ENCODE results near the gene ACSF2. TPM values are rescaled to one million over a fixed set of nuclear protein-coding genes. Genes with fewer than 3 reads are reported as not detected.
"Not testable (repeated sequence)": the region's sequence is repeated elsewhere in the genome, so short reads cannot be mapped to it uniquely, and the experiment has no call there.

The ACSF2 gene
- total RNA-seq, 1 donor = 18.1 TPM

- peak; percentile 22 for DNase-seq (ENCODE audit: low read depth)
These were observed 46.7 kb downstream of the ACSF2 start for GRCh38 chr17:50472761-50473161.

GRCh38 chr17:50473901-50474300, 47.9 kb downstream of the ACSF2 start:
- DNase-seq (ENCODE audit: low read depth) = no peak
- TF ChIP-seq, protein P1, sequence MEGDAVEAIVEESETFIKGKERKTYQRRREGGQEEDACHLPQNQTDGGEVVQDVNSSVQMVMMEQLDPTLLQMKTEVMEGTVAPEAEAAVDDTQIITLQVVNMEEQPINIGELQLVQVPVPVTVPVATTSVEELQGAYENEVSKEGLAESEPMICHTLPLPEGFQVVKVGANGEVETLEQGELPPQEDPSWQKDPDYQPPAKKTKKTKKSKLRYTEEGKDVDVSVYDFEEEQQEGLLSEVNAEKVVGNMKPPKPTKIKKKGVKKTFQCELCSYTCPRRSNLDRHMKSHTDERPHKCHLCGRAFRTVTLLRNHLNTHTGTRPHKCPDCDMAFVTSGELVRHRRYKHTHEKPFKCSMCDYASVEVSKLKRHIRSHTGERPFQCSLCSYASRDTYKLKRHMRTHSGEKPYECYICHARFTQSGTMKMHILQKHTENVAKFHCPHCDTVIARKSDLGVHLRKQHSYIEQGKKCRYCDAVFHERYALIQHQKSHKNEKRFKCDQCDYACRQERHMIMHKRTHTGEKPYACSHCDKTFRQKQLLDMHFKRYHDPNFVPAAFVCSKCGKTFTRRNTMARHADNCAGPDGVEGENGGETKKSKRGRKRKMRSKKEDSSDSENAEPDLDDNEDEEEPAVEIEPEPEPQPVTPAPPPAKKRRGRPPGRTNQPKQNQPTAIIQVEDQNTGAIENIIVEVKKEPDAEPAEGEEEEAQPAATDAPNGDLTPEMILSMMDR (IDR thresholded peaks at IDR 0.05; ENCODE audit: insufficient read depth, low read depth, low read length) = no peak

More at GRCh38 chr17:50472761-50473161, 46.7 kb downstream of the ACSF2 start:
- H3K4me3 ChIP-seq (ENCODE audit: low read depth, low read length) = not testable (repeated sequence)
- TF ChIP-seq, protein P1 (IDR thresholded peaks at IDR 0.05; ENCODE audit: insufficient read depth, low read depth, low read length) = peak; percentile 47

GRCh38 chr17:50474523-50474922, 48.5 kb downstream of the ACSF2 start:
- H3K4me3 ChIP-seq (ENCODE audit: low read depth, low read length) = no peak overlapping the region
- TF ChIP-seq, protein P1 (IDR thresholded peaks at IDR 0.05; ENCODE audit: insufficient read depth, low read depth, low read length) = no peak
- no peak for DNase-seq (ENCODE audit: low read depth)

More at GRCh38 chr17:50473901-50474300, 47.9 kb downstream of the ACSF2 start:
- H3K4me3 ChIP-seq (ENCODE audit: low read depth, low read length) = no peak overlapping the region

DNA sequence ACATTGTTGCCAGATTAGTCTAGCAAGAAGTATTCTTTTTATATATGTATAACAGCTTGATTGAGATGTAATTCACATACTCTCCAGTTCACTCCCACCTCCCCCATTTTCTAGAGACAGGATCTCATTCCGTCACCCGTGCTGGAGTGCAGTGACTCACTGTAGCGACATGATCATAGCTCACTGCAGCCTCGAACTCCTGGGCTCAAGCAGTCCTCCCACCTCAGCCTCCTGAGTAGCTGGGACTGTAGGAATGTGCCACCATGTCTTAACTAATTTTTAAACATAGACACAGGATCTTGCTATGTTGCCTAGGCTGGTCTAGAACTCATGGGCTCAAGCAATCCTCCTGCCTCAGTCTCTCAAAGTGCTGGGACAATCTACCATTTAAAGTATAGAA, 49.3 kb downstream of the ACSF2 start:
- TF ChIP-seq, protein P1 (IDR thresholded peaks at IDR 0.05; ENCODE audit: insufficient read depth, low read depth, low read length) = no peak
- DNase-seq (ENCODE audit: low read depth) = no peak
- H3K4me3 ChIP-seq (ENCODE audit: low read depth, low read length) = no peak overlapping the region

DNA sequence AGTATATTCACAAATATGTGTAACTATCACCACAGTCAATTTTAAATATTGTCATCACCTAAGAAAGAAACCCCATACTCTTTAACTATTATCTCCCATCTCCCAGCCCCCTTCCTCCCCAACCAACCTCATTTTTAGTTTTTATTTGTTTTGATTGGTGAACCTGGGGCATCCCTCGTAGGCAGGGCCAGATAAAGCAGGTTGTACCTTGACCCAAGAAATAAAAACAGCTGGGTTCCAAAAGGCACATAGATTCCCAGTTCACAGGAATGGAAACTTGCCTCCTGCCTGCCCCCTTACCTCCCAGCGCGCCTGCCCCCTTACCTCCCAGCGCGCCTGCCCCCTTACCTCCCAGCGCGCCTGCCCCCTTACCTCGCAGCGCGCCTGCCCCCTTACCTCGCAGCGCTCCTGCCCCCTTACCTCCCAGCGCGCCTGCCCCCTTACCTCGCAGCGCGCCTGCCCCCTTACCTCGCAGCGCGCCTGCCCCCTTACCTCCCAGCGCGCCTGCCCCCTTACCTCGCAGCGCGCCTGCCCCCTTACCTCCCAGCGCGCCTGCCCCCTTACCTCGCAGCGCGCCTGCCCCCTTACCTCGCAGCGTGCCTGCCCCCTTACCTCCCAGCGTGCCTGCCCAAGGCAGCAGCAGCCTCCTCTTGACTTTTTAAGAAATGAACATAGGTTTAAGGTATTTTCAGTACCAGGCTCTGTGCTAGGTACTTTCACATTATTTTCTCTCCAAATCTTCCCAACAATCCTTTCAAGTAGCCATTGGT, 49.9 kb downstream of the ACSF2 start:
- DNase-seq (ENCODE audit: low read depth); H3K4me3 ChIP-seq (ENCODE audit: low read depth, low read length): not testable (repeated sequence)

- TF ChIP-seq, protein P1 (IDR thresholded peaks at IDR 0.05; ENCODE audit: insufficient read depth, low read depth, low read length) = no peak
- no peak overlapping the region for H3K4me3 ChIP-seq (ENCODE audit: low read depth, low read length)
- DNase-seq (ENCODE audit: low read depth) = no peak
These were observed 50.7 kb downstream of the ACSF2 start for GRCh38 chr17:50476545-50477315.

DNA sequence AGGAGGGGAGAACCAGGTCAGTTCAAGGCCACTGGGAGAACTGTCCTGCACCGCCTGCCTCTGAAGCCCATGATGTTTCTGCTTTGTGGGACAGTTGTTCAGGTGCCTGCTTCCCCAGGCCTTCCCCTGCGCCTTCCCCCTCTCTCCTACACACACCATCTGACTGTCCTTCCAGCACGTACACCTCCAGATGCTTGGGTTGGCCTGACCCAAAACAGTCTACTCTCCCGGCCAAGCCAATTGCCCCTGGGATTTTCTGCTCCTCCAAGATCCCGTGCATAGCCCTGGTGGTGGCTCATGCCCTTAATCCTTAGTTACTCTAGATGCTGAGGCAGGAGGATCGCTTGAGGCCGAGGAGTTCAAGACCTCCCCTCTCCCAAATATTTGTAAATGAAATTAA, 52.0 kb downstream of the ACSF2 start:
- no peak for DNase-seq (ENCODE audit: low read depth)
- H3K4me3 ChIP-seq (ENCODE audit: low read depth, low read length) = no peak overlapping the region
- TF ChIP-seq, protein P1 (IDR thresholded peaks at IDR 0.05; ENCODE audit: insufficient read depth, low read depth, low read length) = no peak

All from fibroblast of villous mesenchyme (primary cell).